Measurements from ENCODE around the gene IL37.

The IL37 gene, protein sequence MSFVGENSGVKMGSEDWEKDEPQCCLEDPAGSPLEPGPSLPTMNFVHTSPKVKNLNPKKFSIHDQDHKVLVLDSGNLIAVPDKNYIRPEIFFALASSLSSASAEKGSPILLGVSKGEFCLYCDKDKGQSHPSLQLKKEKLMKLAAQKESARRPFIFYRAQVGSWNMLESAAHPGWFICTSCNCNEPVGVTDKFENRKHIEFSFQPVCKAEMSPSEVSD

GRCh38 chr2:112910865-112911264, at the start of gene IL37:
TSS of gene IL37 (plus strand) at chr2:112911165. CDS start at chr2:112913013, 1,848 bp downstream.
- DNase-seq (ENCODE audit: low spot score): no peak

GRCh38 chr2:112864072-112864471, 46.9 kb upstream of the IL37 start:
- DNase-seq (ENCODE audit: low spot score): no peak

- no peak for DNase-seq (ENCODE audit: low spot score)
These were observed 44.7 kb upstream of the IL37 start for GRCh38 chr2:112866128-112866835.

DNA sequence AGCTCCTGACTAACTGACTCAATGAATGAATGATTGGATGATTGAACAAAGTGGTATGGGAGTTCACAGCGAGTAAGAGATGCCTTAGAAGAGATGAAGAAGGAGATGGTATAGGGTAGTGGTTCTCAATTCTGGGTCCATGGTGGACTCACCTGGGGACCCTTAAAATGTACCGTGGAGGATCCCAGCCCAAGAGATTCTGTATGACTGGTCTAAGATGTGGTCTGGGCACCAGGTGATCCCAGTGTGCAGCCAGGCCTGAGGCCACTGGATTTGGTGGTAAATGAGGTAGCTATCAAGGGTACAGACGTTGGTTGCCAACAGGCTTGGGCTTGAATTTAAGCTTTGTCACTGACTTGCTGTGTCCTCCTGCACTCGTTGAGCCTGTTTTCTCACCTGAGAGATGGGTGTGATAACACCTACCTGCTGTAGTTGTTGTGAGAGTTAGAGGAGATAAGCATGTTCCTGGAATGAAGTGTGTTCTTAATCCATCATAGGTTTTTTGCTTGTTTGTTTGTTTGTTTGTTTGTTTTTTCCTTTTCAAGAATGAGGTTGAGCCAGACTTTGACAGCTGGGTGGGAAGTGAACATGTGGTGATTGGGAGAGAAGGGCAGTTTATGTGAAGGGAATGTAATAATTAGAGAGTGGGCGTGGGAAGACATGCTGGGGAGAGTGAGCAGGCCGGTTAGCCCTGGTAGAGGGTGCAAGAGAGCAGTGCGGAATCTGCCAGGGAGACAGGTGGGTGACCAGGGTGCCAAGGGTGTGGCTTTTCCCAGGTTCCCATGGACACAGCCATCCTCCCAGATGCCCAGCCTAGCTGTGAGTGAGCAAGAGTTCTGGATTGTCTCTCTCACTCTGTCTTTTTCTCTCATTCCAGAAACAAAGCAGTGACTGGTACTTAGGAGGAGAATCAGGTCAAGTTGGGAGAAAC, 43.0 kb upstream of the IL37 start:
- no peak for DNase-seq (ENCODE audit: low spot score)

- DNase-seq (ENCODE audit: low spot score): no peak
These were observed 41.6 kb upstream of the IL37 start for GRCh38 chr2:112869258-112869842.

DNA sequence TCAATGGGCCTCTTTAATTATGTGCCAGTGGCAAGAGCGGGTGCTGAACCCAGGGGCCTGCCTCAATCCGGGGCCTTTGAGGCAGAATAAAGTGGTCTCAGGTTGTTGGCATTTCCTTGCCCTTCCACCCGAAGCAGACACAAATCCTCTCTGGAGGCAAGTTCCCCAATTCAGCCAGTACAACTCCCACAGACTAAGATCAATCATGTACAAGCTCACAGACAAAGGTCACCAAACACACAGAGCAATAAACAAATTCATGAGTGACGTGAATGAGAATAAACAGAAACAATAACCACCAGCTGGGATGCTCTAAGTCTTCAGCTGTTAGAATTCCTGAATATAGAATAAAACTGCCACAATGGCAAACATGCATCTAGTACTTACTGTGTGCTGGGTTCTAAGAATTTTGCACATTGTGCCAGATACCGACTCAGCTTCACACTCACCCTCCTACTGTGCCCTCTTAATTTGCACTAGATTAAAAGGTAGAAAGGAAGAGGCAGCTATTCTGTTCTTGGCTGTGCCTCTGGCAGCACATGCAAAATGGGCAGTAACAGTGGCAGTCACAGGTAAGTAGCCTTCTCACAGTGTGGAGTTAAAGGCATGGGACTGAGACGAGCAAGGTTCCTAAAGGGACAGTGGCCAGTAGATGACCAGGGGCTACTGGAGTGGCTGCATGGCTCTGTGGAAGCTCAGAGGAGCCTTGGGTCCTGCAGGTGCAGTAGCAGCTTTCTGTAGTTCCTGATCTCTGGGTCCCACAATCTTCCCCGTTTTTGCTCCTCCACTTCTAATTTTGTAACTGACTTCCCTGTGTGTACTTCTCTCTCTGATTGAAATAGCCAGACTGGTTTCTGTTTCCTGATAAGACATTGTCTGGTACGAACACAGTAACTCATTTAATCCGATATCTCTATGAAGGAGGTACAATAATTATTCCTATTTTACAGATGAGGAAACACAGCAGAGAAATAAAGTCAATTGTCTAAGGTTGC, 39.8 kb upstream of the IL37 start:
- peak; percentile 53 for DNase-seq (ENCODE audit: low spot score)

DNA sequence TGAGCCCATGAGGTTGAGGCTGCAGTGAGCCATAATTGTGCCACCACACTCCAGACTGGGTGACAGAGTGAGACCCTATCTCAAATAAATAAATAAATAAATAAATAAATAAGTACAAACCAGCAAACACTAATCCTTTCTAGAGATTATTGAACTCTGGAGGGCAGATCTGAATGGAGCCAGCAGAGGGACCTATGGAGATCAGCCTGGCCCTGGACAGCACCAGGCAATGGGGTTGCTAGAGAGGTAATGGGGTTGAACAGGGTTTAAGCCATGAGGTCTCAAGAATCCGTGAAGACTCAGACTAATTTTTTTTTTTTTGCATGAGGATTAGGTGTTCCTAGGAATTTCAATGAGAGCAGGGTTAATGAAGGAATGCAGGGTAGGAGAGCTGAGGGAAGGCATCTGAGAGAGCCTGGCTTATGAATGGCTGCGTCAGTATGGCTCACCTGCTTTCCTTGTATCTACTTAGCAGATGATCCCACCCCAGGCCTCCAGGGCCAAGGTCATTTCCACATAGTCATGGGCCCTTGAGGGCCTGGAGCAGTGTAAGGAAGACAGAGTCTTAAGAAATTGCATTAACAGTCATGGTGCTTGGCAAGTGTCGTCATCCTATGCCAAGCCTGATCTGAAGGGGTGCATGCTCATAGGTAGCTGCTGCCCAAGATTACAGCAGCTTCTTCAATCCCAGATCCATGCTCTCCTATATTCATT, 34.6 kb upstream of the IL37 start:
- no peak for DNase-seq (ENCODE audit: low spot score)

DNA sequence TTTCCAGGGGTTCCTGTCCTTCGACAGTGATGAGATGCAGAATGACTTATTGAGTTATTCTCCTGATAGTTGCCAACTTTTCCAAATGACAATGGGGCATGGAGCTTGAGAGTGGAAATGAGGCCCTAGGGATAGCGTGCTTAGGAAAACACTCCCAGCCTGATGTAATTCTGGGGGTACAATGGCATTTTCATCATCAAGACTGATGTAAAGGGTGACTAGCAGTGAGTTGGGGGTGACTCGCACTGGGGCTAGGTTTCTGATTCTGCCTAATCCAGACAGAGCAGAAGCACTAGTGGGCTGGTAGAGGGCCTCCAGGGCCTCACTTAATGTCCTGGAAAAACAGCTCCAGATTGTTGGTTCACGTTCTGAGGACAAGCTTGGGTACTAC, 34.0 kb upstream of the IL37 start:
- DNase-seq (ENCODE audit: low spot score): no peak

DNA sequence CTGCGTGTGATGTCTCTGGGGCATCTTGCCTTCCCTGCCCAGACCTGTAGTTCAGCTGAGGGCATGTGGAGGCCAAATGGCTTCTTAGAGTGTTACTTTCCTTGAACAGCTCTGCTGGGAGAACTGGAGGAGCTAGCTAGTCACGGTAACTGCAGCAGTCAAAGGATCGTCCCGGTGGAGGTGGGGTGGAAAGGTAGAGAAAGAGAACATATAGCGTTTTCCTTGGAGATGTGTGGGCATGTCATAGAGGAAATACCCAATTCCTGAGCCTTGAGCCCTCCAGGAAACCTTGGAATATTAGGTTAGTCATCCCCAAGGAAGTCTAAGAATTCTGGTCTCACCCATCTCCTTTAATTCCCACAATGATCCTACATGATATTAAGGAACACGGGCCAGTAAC, 33.5 kb upstream of the IL37 start:
- DNase-seq (ENCODE audit: low spot score): no peak

DNA sequence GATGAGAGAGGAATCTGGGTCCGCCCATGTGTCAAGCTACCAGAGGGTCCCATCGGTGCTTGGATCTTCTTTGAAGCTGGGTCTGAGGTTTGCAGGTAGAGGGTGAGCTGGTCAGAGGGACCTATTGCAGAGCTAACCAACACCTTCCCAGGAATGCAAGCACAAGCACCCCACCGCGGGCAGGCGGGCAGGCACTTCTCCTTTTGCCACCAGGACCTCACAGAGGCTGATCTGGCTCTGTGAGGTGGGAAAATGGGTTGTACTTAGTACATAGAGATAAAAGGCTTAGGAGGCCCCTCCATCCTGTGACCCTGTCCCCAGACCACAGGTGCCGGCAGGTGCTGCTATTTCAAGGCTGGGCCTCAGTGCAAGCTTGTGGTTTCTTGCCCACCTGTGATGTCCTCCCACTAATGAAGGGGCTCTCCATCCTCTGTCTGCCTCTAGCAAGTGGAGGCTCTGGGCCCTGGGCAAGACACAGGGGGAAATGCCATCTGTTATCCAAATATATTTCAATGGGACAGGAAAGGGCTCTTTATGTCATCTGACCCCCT, 31.4 kb upstream of the IL37 start:
- no peak for DNase-seq (ENCODE audit: low spot score)

GRCh38 chr2:112880091-112880531, 30.9 kb upstream of the IL37 start:
- no peak for DNase-seq (ENCODE audit: low spot score)

DNA sequence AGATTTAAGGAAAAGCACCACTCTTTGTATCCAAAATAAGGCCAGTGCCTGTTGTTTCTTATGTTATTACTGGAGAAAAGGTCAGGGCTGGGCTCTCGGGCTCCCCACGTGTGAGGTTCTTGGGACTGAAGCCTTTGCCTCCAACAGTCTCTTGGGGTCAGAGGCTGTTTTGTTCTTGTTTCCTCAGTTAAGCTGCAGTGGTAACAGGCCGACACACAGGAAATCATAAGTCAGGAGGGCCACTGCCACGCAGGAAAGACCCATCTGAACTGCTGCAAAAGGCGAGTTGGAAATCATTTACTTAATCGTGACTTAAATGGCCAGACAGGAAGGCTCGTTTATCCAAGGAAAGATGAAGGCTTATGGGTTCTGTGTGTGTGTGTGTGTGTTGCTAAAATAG, 30.3 kb upstream of the IL37 start:
- peak; percentile 17 for DNase-seq (ENCODE audit: low spot score)

DNA sequence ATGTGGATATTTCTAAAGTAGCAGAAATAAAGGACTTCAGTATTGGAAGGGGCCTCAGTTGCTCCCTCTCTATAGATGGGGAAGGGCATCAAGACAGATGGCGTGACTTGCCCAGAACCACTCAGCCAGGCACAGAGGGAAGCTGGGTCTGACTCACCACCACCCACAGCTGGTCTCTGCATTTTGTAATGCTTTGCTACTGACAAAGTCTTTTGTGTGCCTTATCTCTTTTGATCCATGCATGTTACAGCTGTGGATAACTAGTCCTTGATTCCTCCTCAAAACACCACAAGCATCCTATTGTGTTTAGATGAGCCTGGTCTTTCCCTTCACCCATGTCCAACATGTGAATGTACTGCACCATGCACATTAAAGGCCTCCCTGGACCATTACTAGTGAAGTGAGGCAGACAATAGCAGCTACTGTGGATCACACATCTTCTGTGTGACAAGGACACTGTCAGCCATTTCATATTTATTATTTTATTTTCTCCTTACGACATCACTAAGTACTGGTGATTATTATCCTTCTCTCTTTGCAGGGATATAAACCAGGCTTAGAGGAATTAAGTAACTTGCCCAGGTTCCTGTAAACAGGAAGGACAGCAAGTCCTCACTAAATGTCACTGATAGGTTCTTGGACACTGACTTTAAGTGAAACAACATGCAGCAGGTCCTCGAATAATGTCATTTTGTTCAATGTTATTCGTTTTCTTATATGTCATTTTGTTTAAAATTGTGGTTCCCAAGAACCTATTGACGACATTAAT, 29.6 kb upstream of the IL37 start:
- peak; percentile 60 for DNase-seq (ENCODE audit: low spot score)

GRCh38 chr2:112883669-112884068, 27.3 kb upstream of the IL37 start:
- no peak for DNase-seq (ENCODE audit: low spot score)

GRCh38 chr2:112884869-112885505, 26.0 kb upstream of the IL37 start:
- DNase-seq (ENCODE audit: low spot score): peak; percentile 12

- DNase-seq (ENCODE audit: low spot score): no peak
These were observed 25.5 kb upstream of the IL37 start for GRCh38 chr2:112885506-112885902.

GRCh38 chr2:112886291-112886690, 24.7 kb upstream of the IL37 start:
- DNase-seq (ENCODE audit: low spot score): no peak

- DNase-seq (ENCODE audit: low spot score): no peak
These were observed 22.8 kb upstream of the IL37 start for GRCh38 chr2:112887964-112888749.

Data from pons (tissue), 1 donor.